ENCODE results near the gene CNTN4.

- TF ChIP-seq CTCF (IDR thresholded peaks at IDR 0.05) = no peak
- TF ChIP-seq POLR2A (IDR thresholded peaks at IDR 0.05) = no peak
These were observed 967.7 kb downstream of the CNTN4 start for GRCh38 chr3:3066378-3066777.
